RWPE1 (cell line): ENCODE results near the gene NHERF1.

ENCODE experiments used
- CTCF ChIA-PET: fragments of 350-600 bp; sonication (Branson Sonifier 250); formaldehyde crosslinking; extraction: SDS; loops from one replicate; lab custom pipeline; 2021; lab: Yijun Ruan, JAX
- POLR2A ChIA-PET: fragments of 400-600 bp; formaldehyde crosslinking; extraction: SDS; loops from one replicate; lab custom pipeline; 2020; ENCODE audit warnings: antibody characterized with exemption; ENCODE audit not compliant: low non-redundant PET; lab: Yijun Ruan, JAX
- DNase-seq: peaks from one replicate; pipeline ENCODE4 v3.0.0; 2012; ENCODE audit warnings: low spot score
- H3K27ac ChIP-seq: fragments of 450-650 bp; 2 replicates; pipeline ENCODE4 v1.5.1; 2017
- CTCF ChIP-seq: fragments of 450-650 bp; conservative IDR thresholded peaks from 2 replicates; pipeline ENCODE4 v1.5.1; 2017; ENCODE audit warnings: low read depth, mild to moderate bottlenecking

NHERF1 gene

GRCh38 chr17:74712301-74712700 is 36.1 kb upstream of the NHERF1 start:
- TF ChIP-seq CTCF, result no peak
- H3K27ac ChIP-seq, result no peak overlapping the region
- DNase-seq, result no peak
- ChIA-PET POLR2A (no interaction called here), CTCF (no interaction called here)

DNA sequence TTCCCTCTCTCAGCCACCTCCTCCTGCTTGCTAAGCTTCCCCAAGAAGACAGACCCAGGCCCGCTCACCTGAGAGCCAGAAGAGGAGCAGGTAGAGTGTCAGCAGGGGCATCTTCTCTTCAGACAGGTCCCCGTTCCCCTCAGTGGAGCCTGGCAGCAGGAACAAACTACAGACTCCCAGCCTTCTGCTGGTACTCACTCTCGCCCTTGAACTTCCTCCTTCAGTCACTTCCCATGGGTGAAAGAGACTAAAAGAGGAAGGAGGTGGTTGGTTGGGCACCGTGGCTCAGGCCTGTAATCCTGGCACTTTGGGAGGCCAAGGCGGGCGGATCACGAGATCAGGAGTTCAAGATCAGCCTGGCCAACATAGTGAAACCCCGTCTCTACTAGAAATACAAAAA is 35.7 kb upstream of the NHERF1 start, which contains the start of gene CD300LF:
TSS of gene CD300LF (minus strand) at position 168 of the 400 bp plus-strand sequence. CDS start at position 111, 57 bp downstream.
- ChIA-PET CTCF (no interaction called here), POLR2A (no interaction called here)
- no peak for DNase-seq
- no peak within 1 kb of the TSS for H3K27ac ChIP-seq
- no peak for TF ChIP-seq CTCF

DNA sequence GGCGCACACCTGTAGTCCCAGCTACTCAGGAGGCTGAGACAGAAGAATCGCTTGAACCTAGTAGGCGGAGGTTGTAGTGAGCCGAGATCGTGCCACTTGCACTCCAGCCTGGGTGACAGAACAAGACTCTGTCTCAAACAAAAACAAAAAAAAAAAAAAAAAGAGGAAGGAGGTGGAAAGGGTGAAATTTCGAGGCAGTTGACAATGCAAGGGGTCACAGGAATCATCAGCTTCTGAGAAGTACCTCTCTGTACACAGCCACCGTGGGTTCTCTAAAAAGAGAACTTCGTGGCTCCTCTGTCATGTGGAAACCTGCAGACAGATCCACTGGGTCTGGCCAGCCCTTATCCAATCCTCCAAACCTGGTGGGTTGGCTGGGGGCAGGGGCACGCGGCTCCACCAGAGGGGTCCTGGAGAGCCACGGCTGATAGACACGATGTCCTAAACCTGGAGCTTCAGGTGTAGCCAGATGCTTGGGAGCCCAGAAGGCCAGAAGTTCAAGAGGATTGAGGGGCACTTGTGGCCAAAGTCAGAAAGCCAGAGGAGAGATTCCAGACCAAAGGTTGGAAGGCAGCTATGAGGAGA is 35.2 kb upstream of the NHERF1 start:
- POLR2A ChIA-PET, result no interaction called here
- no peak overlapping the region for H3K27ac ChIP-seq
- DNase-seq, result no peak
- CTCF ChIA-PET, result no interaction called here
- no peak for TF ChIP-seq CTCF

DNA sequence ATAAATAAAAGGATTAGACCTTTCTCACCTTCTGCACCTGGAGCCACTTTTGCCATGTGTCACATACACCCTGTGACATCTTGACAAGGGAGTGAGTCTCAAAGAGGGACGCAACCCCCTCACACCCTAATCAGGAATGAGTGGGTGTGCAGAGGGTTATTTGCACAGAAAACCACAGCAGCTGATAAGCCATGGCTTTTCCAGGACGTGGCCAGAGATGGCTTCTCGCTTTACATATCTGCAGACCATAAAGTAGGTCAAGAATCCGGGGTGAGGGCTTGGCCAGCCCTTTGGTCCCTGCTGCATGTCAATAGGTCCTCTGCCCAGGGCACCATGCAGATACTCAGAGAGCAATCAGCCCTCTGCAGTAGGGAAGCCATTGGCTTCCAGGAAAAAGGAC is 33.3 kb upstream of the NHERF1 start:
- ChIA-PET POLR2A (no interaction called here), CTCF (interaction anchor here (1.0 kb wide), 1 partner anchor 30 kb away, joined by 3 read pairs; no protein-coding TSS in a partner anchor)
- no peak for TF ChIP-seq CTCF
- no peak for DNase-seq
- H3K27ac ChIP-seq, result no peak overlapping the region

DNA sequence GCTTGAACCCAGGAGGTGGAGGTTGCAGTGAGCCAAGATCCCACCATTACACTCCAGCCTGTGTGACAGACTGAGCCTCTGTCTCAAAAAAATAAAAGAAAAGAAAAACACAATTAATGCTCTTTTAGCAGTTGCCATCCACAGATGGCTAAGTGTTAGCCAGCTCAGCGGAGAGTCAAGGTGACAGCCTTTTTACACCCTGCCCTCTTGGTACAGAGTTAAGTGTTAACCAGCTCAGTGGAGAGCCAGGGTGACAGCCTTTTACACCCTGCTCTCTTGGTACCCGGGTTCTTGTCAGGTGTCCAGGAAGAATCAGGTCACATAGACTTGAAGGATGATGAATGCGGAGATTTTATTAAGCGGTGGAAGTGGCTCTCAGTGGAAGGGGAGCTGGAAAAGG is 27.9 kb upstream of the NHERF1 start:
- no peak overlapping the region for H3K27ac ChIP-seq
- TF ChIP-seq CTCF, result no peak
- DNase-seq, result no peak
- ChIA-PET CTCF (no interaction called here), POLR2A (no interaction called here)

GRCh38 chr17:74722782-74723181 is 25.6 kb upstream of the NHERF1 start:
- no peak overlapping the region for H3K27ac ChIP-seq
- POLR2A ChIA-PET, result no interaction called here
- no peak for TF ChIP-seq CTCF
- CTCF ChIA-PET, result interaction anchor here (0.6 kb wide), 1 partner anchor 68 kb away, joined by 3 read pairs; no protein-coding TSS in a partner anchor
- no peak for DNase-seq
